ENCODE data around the gene TET1. TPM values are rescaled to one million over a fixed set of nuclear protein-coding genes. Genes with fewer than 3 reads are reported as not detected.
"Not testable (repeated sequence)": the region's sequence is repeated elsewhere in the genome, so short reads cannot be mapped to it uniquely, and the experiment has no call there.

The TET1 gene
- total RNA-seq, 1 donor from 2014 or later = 2.1 TPM

DNA sequence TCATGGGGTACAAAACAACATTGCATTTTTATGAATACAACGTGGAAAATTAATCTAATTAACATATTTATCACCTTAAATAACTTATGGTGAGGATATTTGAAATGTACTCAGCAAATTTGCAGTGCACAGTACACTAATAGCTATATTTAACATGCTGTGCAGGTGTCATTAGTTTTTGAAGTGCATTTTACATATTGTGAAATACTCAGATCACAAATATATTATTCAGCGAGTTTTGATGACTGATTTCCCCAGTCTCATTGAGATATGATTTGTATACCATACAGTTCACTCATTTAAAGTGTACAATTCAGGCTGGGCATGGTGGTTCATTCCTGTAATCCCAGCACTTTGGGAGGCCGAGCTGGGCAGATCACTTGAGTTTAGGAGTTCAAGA lies 59.5 kb downstream of the TET1 start:
- DNase-seq = no peak
- H3K27me3 ChIP-seq = no peaks in the 10 kb centered on the region
- TF ChIP-seq, protein P1, sequence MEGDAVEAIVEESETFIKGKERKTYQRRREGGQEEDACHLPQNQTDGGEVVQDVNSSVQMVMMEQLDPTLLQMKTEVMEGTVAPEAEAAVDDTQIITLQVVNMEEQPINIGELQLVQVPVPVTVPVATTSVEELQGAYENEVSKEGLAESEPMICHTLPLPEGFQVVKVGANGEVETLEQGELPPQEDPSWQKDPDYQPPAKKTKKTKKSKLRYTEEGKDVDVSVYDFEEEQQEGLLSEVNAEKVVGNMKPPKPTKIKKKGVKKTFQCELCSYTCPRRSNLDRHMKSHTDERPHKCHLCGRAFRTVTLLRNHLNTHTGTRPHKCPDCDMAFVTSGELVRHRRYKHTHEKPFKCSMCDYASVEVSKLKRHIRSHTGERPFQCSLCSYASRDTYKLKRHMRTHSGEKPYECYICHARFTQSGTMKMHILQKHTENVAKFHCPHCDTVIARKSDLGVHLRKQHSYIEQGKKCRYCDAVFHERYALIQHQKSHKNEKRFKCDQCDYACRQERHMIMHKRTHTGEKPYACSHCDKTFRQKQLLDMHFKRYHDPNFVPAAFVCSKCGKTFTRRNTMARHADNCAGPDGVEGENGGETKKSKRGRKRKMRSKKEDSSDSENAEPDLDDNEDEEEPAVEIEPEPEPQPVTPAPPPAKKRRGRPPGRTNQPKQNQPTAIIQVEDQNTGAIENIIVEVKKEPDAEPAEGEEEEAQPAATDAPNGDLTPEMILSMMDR (IDR thresholded peaks at IDR 0.05) = no peak
- H3K4me1 ChIP-seq = no peaks in the 10 kb centered on the region
- H3K27ac ChIP-seq = no peak overlapping the region
- intact Hi-C loops (cut with DNase I) = no loop called here
- no peaks in the 10 kb centered on the region for H3K9me3 ChIP-seq
- no peak overlapping the region for H3K4me3 ChIP-seq
- no peak for ATAC-seq
- no peaks in the 10 kb centered on the region for H3K36me3 ChIP-seq

DNA sequence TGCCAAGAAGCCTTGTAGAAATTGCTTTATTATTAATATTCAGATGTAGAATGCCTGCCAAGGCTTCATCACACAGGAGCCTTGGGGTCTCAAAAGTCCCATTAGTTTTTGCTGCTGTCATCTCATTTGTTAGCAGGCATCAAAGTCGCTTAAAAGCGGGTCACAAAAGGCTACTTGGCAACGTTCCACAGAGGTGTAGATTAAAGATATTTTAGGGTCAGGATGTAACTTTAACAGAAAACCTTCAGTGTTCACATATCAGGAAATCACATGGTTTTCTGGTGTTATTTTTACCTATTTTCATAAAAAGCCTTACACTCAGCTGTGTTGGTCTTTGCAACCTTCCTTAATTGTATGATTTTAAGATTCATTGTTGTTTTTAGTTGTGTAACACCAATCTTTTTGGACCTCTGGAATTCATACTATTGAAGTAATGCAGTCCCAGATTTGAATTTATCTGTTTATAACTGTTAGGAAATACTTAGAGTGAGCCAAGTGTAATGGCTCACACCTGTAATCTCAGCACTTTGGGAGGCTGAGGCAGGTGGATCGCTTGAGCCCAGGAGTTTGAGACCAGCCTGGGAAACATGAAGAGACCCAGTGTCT lies 65.3 kb downstream of the TET1 start:
- ATAC-seq = no peak
- H3K36me3 ChIP-seq = no peaks in the 10 kb centered on the region
- H3K4me3 ChIP-seq = no peak overlapping the region
- intact Hi-C loops (cut with DNase I) = no loop called here
- H3K27ac ChIP-seq = no peak overlapping the region
- no peaks in the 10 kb centered on the region for H3K9me3 ChIP-seq
- no peaks in the 10 kb centered on the region for H3K4me1 ChIP-seq
- H3K27me3 ChIP-seq = no peaks in the 10 kb centered on the region
- DNase-seq = no peak
- TF ChIP-seq, protein P1 (IDR thresholded peaks at IDR 0.05) = no peak

DNA sequence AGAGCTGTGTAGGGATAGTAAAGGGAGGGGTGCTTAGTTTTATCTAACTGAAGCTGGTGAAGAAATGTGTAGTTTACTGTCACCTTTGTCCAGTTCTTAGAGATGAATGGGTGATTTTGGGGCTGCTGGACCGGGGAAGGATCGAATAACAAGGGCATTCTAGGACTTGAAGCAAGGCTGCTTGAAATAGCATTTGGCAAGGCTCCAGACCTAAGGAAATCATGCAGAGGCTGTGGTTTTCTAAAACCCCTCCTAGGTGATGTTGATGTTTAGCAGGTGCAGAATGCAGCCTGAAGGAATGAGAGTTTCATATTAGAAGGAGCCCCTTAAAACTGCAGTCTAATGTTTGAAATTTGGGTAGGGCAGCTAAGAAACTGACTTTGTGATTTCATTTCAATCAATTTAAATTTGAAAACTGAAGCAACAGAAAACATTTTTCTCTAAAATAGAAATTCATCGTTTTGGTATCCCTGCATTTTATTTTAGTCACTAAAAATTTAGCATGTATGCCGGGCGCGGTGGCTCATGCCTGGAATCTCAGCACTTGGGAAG lies 68.5 kb downstream of the TET1 start:
- intact Hi-C loops (cut with DNase I) = no loop called here
- no peak for ATAC-seq

DNA sequence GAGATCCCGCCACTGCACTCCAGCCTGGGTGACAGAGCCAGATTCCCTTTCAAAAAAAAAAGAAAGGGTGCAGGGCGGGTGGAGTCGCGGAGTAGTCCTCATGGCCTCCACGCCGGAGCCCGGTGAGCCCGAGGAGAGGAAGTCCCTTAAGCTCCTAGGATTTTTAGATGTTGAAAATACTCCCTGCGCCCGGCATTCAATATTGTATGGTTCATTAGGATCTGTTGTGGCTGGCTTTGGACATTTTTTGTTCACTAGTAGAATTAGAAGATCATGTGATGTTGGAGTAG lies 72.1 kb downstream of the TET1 start:
- H3K9me3 ChIP-seq; DNase-seq; H3K4me1 ChIP-seq; ATAC-seq; H3K4me3 ChIP-seq; H3K27ac ChIP-seq; H3K36me3 ChIP-seq; intact Hi-C loops (cut with DNase I); H3K27me3 ChIP-seq: not testable (repeated sequence)

More for the DNA sequence above, 68.5 kb downstream of the TET1 start:
- Histone ChIP-seq H3K36me3 (no peaks in the 10 kb centered on the region), H3K4me1 (no peaks in the 10 kb centered on the region), H3K9me3 (no peaks in the 10 kb centered on the region), H3K27me3 (no peaks in the 10 kb centered on the region), H3K27ac (no peak overlapping the region), H3K4me3 (no peak overlapping the region)
- TF ChIP-seq, protein P1 (IDR thresholded peaks at IDR 0.05) = no peak
- DNase-seq = no peak

DNA sequence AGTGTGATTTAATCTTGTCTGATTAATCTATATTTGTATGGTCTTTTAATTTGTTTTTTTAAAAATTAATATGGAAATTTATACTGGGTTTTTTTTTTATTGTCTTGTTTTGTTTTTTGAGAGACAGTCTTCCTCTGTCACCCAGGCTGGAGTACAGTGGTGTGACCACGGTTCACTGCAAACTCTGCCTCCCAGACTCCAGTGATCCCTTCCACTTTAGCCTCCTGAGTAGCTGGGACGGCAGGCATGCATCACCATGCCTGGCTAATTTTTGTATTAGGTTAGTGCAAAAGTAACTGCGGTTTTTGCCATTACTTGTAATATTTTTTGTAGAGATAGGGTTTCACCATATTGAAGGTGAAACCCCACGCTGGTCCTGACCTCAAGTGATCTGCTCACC lies 73.1 kb downstream of the TET1 start:
- no peak overlapping the region for H3K27ac ChIP-seq
- no peak for DNase-seq
- no peak overlapping the region for H3K4me3 ChIP-seq
- ATAC-seq = no peak
- no peaks in the 10 kb centered on the region for H3K4me1 ChIP-seq
- no peaks in the 10 kb centered on the region for H3K27me3 ChIP-seq
- intact Hi-C loops (cut with DNase I) = no loop called here
- no peaks in the 10 kb centered on the region for H3K9me3 ChIP-seq
- H3K36me3 ChIP-seq = no peaks in the 10 kb centered on the region
- TF ChIP-seq, protein P1 (IDR thresholded peaks at IDR 0.05) = no peak

DNA sequence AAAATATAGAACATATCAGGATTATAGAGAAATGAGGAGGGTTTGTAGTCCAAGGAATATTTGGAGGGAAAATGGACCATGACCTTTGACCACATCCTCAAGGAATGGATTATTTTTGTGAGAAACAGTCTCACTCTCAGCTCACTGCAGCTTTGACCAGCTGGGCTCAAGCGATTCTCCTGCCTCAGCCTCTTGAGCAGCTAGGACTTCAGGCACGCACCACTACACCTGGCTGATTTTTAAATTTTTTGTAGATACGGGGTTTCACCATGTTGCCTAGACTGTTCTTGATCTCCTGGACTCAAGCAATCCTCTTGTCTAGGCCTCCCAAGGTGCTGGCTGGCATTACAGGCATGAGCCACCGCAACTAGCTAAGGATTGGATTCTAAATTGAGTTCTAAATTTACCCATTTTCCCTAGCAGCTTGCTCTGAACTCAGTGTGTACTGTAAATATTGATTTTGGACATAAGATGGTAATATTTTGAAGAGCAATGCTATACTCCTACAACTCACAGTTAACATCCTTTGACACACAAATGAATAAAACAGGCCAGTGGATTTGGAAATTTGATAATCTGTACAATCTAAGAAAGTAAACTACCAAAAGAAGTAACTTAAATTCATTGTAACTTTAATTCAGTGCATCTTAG lies 73.8 kb downstream of the TET1 start:
- Histone ChIP-seq H3K36me3 (no peaks in the 10 kb centered on the region), H3K4me1 (no peaks in the 10 kb centered on the region), H3K9me3 (no peaks in the 10 kb centered on the region), H3K27ac (no peak overlapping the region), H3K27me3 (no peaks in the 10 kb centered on the region), H3K4me3 (no peak overlapping the region)
- TF ChIP-seq, protein P1 (IDR thresholded peaks at IDR 0.05) = no peak
- no peak for ATAC-seq
- no peak for DNase-seq
- intact Hi-C loops (cut with DNase I) = no loop called here

Measured in upper lobe of right lung (tissue), 1 donor.